Keratinocyte (primary cell): Measurements from ENCODE around the gene ADGRD1. TPM values are rescaled to one million over a fixed set of nuclear protein-coding genes. Genes with fewer than 3 reads are reported as not detected.

ENCODE experiments used
- DNase-seq: peaks from one replicate; pipeline ENCODE4 v3.0.0-alpha.2; 2011; ENCODE audit warnings: low read depth, missing footprints, low spot score
- FAIRE-seq: peaks from 2 replicates; lab custom pipeline; 2011; peaks lifted over from hg19 to GRCh38; lab: Jason Lieb, UNC
- H2AFZ ChIP-seq: 2 replicates; pipeline ENCODE4 v1.6.0; 2012; ENCODE audit warnings: low read length, control low read depth, inconsistent platforms; ENCODE audit not compliant: control insufficient read depth
- H3K27ac ChIP-seq: 2 replicates; pipeline ENCODE4 v1.5.1; 2011; ENCODE audit warnings: low read length; ENCODE audit not compliant: control insufficient read depth, insufficient read depth
- H3K27me3 ChIP-seq: 3 replicates; pipeline ENCODE4 v1.6.0; 2011; ENCODE audit warnings: low read length; ENCODE audit not compliant: control insufficient read depth, insufficient read depth; ENCODE audit errors: extremely low read depth
- H3K36me3 ChIP-seq, 2 experiments: 2 replicates in 1 of 2; 3 replicates in 1 of 2; pipeline ENCODE4 v1.5.1; 2011; ENCODE audit warnings: low read length in 2 of 2, mild to moderate bottlenecking in 1 of 2; ENCODE audit not compliant: control insufficient read depth in 2 of 2, insufficient read depth in 2 of 2; ENCODE audit errors: extremely low read depth in 1 of 2
- H3K4me1 ChIP-seq: 3 replicates; pipeline ENCODE4 v1.5.1; 2011; ENCODE audit warnings: low read length; ENCODE audit not compliant: control insufficient read depth, insufficient read depth; ENCODE audit errors: extremely low read depth
- H3K4me2 ChIP-seq: 3 replicates; pipeline ENCODE4 v1.6.0; 2011; ENCODE audit warnings: low read depth, low read length; ENCODE audit not compliant: control insufficient read depth, insufficient read depth; ENCODE audit errors: extremely low read depth
- H3K4me3 ChIP-seq, 3 experiments: fragments of 200-600 bp in 1 of 3; sonication (generic) in 1 of 3; 2 replicates in 2 of 3; 3 replicates in 1 of 3; pipeline ENCODE4 v1.5.1; 2011 to 2016; ENCODE audit warnings: low read length in 3 of 3, mild to moderate bottlenecking in 3 of 3, control low read depth in 2 of 3, inconsistent platforms in 1 of 3, low read depth in 1 of 3, mixed read lengths in 1 of 3, mixed run types in 1 of 3, moderate library complexity in 1 of 3; ENCODE audit not compliant: control insufficient read depth in 2 of 3, insufficient read depth in 2 of 3; ENCODE audit errors: extremely low read depth in 1 of 3
- H3K79me2 ChIP-seq: 2 replicates; pipeline ENCODE4 v1.6.0; 2012; ENCODE audit warnings: low read length; ENCODE audit not compliant: control insufficient read depth, insufficient read depth
- H3K9ac ChIP-seq: 3 replicates; pipeline ENCODE4 v1.6.0; 2011; ENCODE audit warnings: low read length; ENCODE audit not compliant: control insufficient read depth, insufficient read depth; ENCODE audit errors: extremely low read depth
- H3K9me1 ChIP-seq: 3 replicates; pipeline ENCODE4 v1.6.0; 2011; ENCODE audit warnings: low read length; ENCODE audit not compliant: control insufficient read depth, insufficient read depth; ENCODE audit errors: extremely low read depth
- H3K9me3 ChIP-seq: 2 replicates; pipeline ENCODE4 v1.5.1; 2012; ENCODE audit warnings: low read depth, low read length; ENCODE audit not compliant: control insufficient read depth
- H4K20me1 ChIP-seq: 3 replicates; pipeline ENCODE4 v1.6.0; 2011; ENCODE audit warnings: low read length; ENCODE audit not compliant: control insufficient read depth, insufficient read depth; ENCODE audit errors: extremely low read depth
- EZH2 ChIP-seq: IDR thresholded peaks from one replicate; pipeline ENCODE4 v1.6.1; 2012; ENCODE audit warnings: inconsistent platforms, mild to moderate bottlenecking, low read length, moderate library complexity
- dilution Hi-C: fragments of 300-500 bp; cut with MboI; formaldehyde crosslinking; loops from one replicate; pipeline ENCODE4 v1.7.0; 2020; ENCODE audit warnings: low sequenced_read_pairs; ENCODE audit not compliant: extremely low pct_ligation_motif_present
- polyA plus RNA-seq, 5 experiments: library from polyadenylated mRNA; depleted of rRNA in 3 of 5; stranded (reverse) in 3 of 5; stranded (forward) in 1 of 5; unstranded in 1 of 5; fragments of >200 nt; gene quantifications; 1 replicate in 1 of 5; 2 replicates in 3 of 5; 3 replicates in 1 of 5; pipeline versions ENCODE4 v1.2.1 to v1.2.3, GENCODE V29; 2011 to 2012; ENCODE audit warnings: missing spikeins in 2 of 5, low read depth in 1 of 5, low replicate concordance in 1 of 5
- TF ChIP-seq, protein P1 (sequence below), 3 experiments: IDR thresholded peaks in 1 of 3; conservative IDR thresholded peaks in 1 of 3; optimal IDR thresholded peaks in 1 of 3; 2 replicates in 2 of 3; 3 replicates in 1 of 3; pipeline versions ENCODE3 to v1.5.1; 2011; ENCODE audit warnings: low read length in 3 of 3, mild to moderate bottlenecking in 3 of 3, moderate library complexity in 2 of 3, control low read depth in 1 of 3, inconsistent platforms in 1 of 3; ENCODE audit not compliant: insufficient read depth in 2 of 3; ENCODE audit errors: extremely low read depth in 1 of 3

ADGRD1 gene
- polyA plus RNA-seq, 1 donor (not counting 4 experiments of a cell fraction or from before 2014, with no cell fraction given), result not detected

DNA sequence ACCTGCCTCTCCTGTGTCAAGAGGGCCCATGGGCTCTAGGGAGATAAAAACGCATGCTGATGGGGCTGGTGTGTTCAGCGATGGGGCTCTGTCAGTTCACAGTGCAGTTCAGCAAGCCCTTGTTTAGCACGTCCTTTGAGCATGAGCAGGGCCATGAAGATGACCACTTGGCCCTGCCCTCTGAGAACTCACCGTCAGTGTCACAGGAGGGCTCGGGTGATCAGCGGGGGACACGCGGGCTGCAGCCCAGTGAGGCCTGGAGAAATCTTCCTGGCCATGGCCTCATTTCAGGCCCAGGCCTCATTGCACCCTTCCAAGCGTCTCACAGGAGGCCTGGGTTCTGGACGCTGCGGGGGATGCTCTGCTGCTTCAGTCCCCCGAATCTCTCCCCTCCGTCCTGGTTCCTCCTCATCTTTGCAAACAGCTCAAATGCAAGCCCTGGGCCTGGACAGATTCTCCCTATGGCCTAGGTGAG is 181.6 kb downstream of the ADGRD1 start:
- Histone ChIP-seq H3K79me2 (no peaks in the 10 kb centered on the region), H3K9me1 (no peaks in the 10 kb centered on the region), H3K27ac (no peak overlapping the region), H3K9ac (no peak overlapping the region), H3K36me3 (no peaks in the 10 kb centered on the region), H2AFZ (no peak overlapping the region), H3K27me3 (no peaks in the 10 kb centered on the region), H3K4me2 (no peak overlapping the region), H4K20me1 (no peaks in the 10 kb centered on the region), H3K4me3 (no peak overlapping the region), H3K9me3 (no peaks in the 10 kb centered on the region), H3K4me1 (no peaks in the 10 kb centered on the region)
- FAIRE-seq, result no peak
- TF ChIP-seq, protein P1, sequence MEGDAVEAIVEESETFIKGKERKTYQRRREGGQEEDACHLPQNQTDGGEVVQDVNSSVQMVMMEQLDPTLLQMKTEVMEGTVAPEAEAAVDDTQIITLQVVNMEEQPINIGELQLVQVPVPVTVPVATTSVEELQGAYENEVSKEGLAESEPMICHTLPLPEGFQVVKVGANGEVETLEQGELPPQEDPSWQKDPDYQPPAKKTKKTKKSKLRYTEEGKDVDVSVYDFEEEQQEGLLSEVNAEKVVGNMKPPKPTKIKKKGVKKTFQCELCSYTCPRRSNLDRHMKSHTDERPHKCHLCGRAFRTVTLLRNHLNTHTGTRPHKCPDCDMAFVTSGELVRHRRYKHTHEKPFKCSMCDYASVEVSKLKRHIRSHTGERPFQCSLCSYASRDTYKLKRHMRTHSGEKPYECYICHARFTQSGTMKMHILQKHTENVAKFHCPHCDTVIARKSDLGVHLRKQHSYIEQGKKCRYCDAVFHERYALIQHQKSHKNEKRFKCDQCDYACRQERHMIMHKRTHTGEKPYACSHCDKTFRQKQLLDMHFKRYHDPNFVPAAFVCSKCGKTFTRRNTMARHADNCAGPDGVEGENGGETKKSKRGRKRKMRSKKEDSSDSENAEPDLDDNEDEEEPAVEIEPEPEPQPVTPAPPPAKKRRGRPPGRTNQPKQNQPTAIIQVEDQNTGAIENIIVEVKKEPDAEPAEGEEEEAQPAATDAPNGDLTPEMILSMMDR (optimal IDR thresholded peaks at IDR 0.05 in 1 of 3, IDR thresholded peaks at IDR 0.05 in 1 of 3, conservative IDR thresholded peaks at IDR 0.05 in 1 of 3; ENCODE audit: extremely low read depth in 1 of 3, insufficient read depth in 2 of 3, low read length in 3 of 3), result no peak
- no peak for TF ChIP-seq EZH2
- no peak for DNase-seq
- dilution Hi-C loops, result no loop called here

DNA sequence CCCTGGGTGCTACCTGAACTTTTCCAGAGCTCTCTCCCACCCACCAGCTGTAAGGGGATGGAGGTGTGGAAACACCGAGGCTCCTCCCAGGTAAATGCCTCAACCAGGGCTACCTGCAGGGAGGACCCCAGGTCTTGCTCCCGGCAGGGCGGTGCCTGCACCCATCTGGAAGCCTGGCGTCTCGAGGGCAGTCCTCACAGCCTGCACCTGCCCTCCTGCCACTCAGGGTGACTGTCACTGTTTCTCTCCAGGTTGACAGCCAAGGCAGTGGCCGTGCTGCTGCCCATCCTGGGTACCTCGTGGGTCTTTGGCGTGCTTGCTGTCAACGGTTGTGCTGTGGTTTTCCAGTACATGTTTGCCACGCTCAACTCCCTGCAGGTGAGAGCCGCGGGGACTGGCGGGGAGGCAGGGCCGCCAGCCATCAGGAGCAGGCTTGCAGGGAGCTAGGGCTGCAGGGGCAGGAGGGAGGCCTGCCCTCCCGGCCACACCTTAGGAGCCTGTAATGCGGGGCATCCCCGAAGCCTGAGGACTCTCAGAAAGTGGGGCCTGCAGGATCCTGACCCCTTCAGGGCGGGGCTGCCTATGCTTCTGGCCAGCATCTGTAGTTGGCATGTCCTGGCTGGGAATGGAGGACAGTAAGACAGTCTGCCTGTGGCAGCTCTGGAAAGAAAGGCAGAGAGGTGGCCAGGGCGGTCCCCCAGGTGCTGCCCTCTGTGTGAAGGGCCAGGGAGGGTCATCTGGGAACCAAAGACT is 182.3 kb downstream of the ADGRD1 start:
- FAIRE-seq (no peak), DNase-seq (no peak)
- dilution Hi-C loops, result no loop called here
- Histone ChIP-seq H3K9ac (no peak overlapping the region), H3K4me2 (no peak overlapping the region), H2AFZ (no peak overlapping the region), H3K9me3 (no peaks in the 10 kb centered on the region), H3K79me2 (no peaks in the 10 kb centered on the region), H3K9me1 (no peaks in the 10 kb centered on the region), H3K4me3 (no peak overlapping the region), H3K36me3 (no peaks in the 10 kb centered on the region), H3K27me3 (no peaks in the 10 kb centered on the region), H3K27ac (no peak overlapping the region), H4K20me1 (no peaks in the 10 kb centered on the region), H3K4me1 (no peaks in the 10 kb centered on the region)
- no peak for TF ChIP-seq EZH2
- TF ChIP-seq, protein P1 (optimal IDR thresholded peaks at IDR 0.05 in 1 of 3, IDR thresholded peaks at IDR 0.05 in 1 of 3, conservative IDR thresholded peaks at IDR 0.05 in 1 of 3; ENCODE audit: extremely low read depth in 1 of 3, insufficient read depth in 2 of 3, low read length in 3 of 3), result no peak
